HepG2 (cell line): ENCODE data around the gene QSOX2.

Experiments used
- ATF3 ChIP-seq: sonication (generic); formaldehyde crosslinking; IDR thresholded peaks from 2 replicates; pipeline ENCODE4 v1.4.0; 2020; ENCODE audit warnings: missing genetic modification reagents
- BCL3 ChIP-seq: sonication (generic); formaldehyde crosslinking; IDR thresholded peaks from 2 replicates; pipeline ENCODE4 v1.5.1; 2020; ENCODE audit warnings: mild to moderate bottlenecking, missing genetic modification reagents, moderate library complexity
- GABPA ChIP-seq, 2 experiments: IDR thresholded peaks; 2 replicates each; pipeline ENCODE4 v1.6.1; 2011 to 2016; ENCODE audit warnings: low read depth in 2 of 2, low read length in 1 of 2, missing biosample characterization in 1 of 2, missing genetic modification characterization in 1 of 2
- POLR2A ChIP-seq, 2 experiments: IDR thresholded peaks; 2 replicates each; pipeline ENCODE4 v1.6.1; 2011; ENCODE audit warnings: low read depth in 2 of 2, low read length in 2 of 2, mild to moderate bottlenecking in 1 of 2, moderate library complexity in 1 of 2; ENCODE audit not compliant: insufficient read depth in 1 of 2
- SETDB1 ChIP-seq: sonication (generic); formaldehyde crosslinking; IDR thresholded peaks from 2 replicates; pipeline ENCODE4 v1.5.1; 2020; ENCODE audit warnings: missing genetic modification reagents, mild to moderate bottlenecking, borderline replicate concordance
- TARDBP ChIP-seq: sonication (generic); formaldehyde crosslinking; IDR thresholded peaks from 2 replicates; pipeline ENCODE4 v1.8.0; 2022; ENCODE audit warnings: mild to moderate bottlenecking, missing genetic modification reagents
- ZNF747 ChIP-seq: sonication (generic); formaldehyde crosslinking; IDR thresholded peaks from 2 replicates; pipeline ENCODE4 v1.8.1; 2023; ENCODE audit warnings: missing genetic modification reagents, mild to moderate bottlenecking, borderline replicate concordance

- no peak for TF ChIP-seq TARDBP (CRISPR knock-in tag)
- TF ChIP-seq BCL3 (CRISPR knock-in tag): no peak
- no peak for TF ChIP-seq ATF3
- no peak for TF ChIP-seq GABPA (IDR thresholded peaks at IDR 0.05; ENCODE audit: low read depth, low read length)
- TF ChIP-seq GABPA (CRISPR knock-in tag; IDR thresholded peaks at IDR 0.05; ENCODE audit: low read depth): no peak
- TF ChIP-seq SETDB1 (CRISPR knock-in tag): no peak
- no peak for TF ChIP-seq ZNF747 (CRISPR knock-in tag)
- no peak for TF ChIP-seq POLR2A (IDR thresholded peaks at IDR 0.05; ENCODE audit: insufficient read depth in 1 of 2, low read depth in 2 of 2, low read length in 2 of 2)
Measured at GRCh38 chr9:136292026-136292538, 46.5 kb upstream of the QSOX2 start.
